GM23338 (cell line): ENCODE results near the gene IFNL2.

Experiments
- CREB1 ChIP-seq: fragments of 250-450 bp; sonication (Bioruptor Pico); IDR thresholded peaks from 2 replicates; pipeline ENCODE4 v1.5.0; 2020; ENCODE audit warnings: low read depth, mild to moderate bottlenecking, moderate library complexity
- ETS1 ChIP-seq: IDR thresholded peaks from 2 replicates; pipeline ENCODE4 v1.6.1; 2016; ENCODE audit warnings: antibody characterized with exemption
- EZH2 ChIP-seq: fragments of 200-600 bp; sonication (generic); IDR thresholded peaks from one replicate; pipeline ENCODE4 v1.8.0; 2017; ENCODE audit warnings: antibody characterized with exemption, mild to moderate bottlenecking, low read depth; ENCODE audit not compliant: unreplicated experiment
- EZH2phosphoT487 ChIP-seq: fragments of 200-600 bp; sonication (generic); IDR thresholded peaks from one replicate; pipeline ENCODE4 v1.8.1; 2018; ENCODE audit warnings: antibody characterized with exemption; ENCODE audit not compliant: unreplicated experiment
- POLR2AphosphoS5 ChIP-seq: IDR thresholded peaks from 2 replicates; pipeline ENCODE4 v1.6.1; 2016; ENCODE audit warnings: antibody characterized with exemption, low read depth
- TF ChIP-seq, protein P1 (sequence below), 2 experiments: fragments of 200-600 bp in 1 of 2; sonication (generic) in 1 of 2; conservative IDR thresholded peaks; 2 replicates each; pipeline versions ENCODE4 v1.5.1 to v1.6.1; 2016 to 2017; ENCODE audit warnings: antibody characterized with exemption in 2 of 2, low read depth in 2 of 2, mild to moderate bottlenecking in 2 of 2, moderate library complexity in 1 of 2

DNA sequence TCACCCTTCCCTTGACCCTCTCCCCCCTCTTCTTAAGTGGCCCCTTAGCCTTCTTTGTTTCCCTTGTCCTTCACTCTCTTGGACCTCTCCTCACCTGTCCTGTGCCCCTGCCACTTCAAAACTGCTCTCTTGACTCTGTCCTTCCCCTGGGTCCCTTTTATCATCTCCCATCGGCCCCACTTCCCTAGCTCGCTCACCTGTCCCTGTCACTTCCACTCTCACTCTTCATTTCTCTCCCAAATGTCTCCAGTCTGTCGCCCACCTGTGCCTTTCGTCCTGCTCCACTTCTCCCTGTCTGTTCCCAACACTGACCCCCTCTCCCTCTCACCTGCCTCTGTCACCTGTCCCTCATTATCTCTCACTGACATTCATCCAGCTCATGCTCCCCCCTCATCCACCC lies 28.7 kb downstream of the IFNL2 start:
- TF ChIP-seq, protein P1, sequence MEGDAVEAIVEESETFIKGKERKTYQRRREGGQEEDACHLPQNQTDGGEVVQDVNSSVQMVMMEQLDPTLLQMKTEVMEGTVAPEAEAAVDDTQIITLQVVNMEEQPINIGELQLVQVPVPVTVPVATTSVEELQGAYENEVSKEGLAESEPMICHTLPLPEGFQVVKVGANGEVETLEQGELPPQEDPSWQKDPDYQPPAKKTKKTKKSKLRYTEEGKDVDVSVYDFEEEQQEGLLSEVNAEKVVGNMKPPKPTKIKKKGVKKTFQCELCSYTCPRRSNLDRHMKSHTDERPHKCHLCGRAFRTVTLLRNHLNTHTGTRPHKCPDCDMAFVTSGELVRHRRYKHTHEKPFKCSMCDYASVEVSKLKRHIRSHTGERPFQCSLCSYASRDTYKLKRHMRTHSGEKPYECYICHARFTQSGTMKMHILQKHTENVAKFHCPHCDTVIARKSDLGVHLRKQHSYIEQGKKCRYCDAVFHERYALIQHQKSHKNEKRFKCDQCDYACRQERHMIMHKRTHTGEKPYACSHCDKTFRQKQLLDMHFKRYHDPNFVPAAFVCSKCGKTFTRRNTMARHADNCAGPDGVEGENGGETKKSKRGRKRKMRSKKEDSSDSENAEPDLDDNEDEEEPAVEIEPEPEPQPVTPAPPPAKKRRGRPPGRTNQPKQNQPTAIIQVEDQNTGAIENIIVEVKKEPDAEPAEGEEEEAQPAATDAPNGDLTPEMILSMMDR (conservative IDR thresholded peaks at IDR 0.05; ENCODE audit: low read depth in 2 of 2): no peak
- TF ChIP-seq CREB1 (CRISPR knock-in tag) (no peak), ETS1 (no peak), EZH2 (no peak), POLR2AphosphoS5 (no peak), EZH2phosphoT487 (no peak)
